GM10266 (cell line): ENCODE data around the gene CLN5.

ENCODE experiments used
- DNase-seq: peaks from one replicate; pipeline ENCODE4 v3.0.0; 2012; ENCODE audit errors: extremely low spot score
- CTCF ChIP-seq: IDR thresholded peaks from 2 replicates; pipeline ENCODE4 v1.5.1; 2012; ENCODE audit warnings: mild to moderate bottlenecking, low read depth; ENCODE audit not compliant: control insufficient read depth, insufficient read depth; ENCODE audit errors: missing control alignments

CLN5 gene

GRCh38 chr13:76991796-76992547, at the start of gene CLN5:
Gene CLN5, plus strand, starts transcription at chr13:76992081. Its CDS starts 18 bp downstream, at chr13:76992099.
- TF ChIP-seq CTCF: no peak
- DNase-seq: peak; percentile 95

GRCh38 chr13:76942363-76942762, 49.5 kb upstream of the CLN5 start:
- no peak for TF ChIP-seq CTCF

GRCh38 chr13:76943646-76944045, 48.2 kb upstream of the CLN5 start:
- no peak for DNase-seq
- no peak for TF ChIP-seq CTCF

More at GRCh38 chr13:76942363-76942762, 49.5 kb upstream of the CLN5 start:
- DNase-seq: no peak

- no peak for TF ChIP-seq CTCF
- DNase-seq: no peak
Observed at GRCh38 chr13:76944456-76944855, 47.4 kb upstream of the CLN5 start.

- DNase-seq: no peak
- TF ChIP-seq CTCF: no peak
Observed at GRCh38 chr13:76948149-76948548, 43.7 kb upstream of the CLN5 start, which contains the start of gene ACOD1. Gene ACOD1, plus strand, starts transcription at chr13:76948511. Its CDS starts 48 bp downstream, at chr13:76948559.

GRCh38 chr13:76950101-76950500, 41.8 kb upstream of the CLN5 start:
- TF ChIP-seq CTCF: no peak
- DNase-seq: no peak

GRCh38 chr13:76953968-76954367, 37.9 kb upstream of the CLN5 start:
- no peak for TF ChIP-seq CTCF
- DNase-seq: no peak
